CD4-positive, alpha-beta T cell treated with Interleukin-15 for 1 hour (primary cell): ENCODE data around the gene AGMO.

Experiments
- DNase-seq: peaks from one replicate; pipeline ENCODE4 v3.0.0-alpha.2; 2020

AGMO gene

DNA sequence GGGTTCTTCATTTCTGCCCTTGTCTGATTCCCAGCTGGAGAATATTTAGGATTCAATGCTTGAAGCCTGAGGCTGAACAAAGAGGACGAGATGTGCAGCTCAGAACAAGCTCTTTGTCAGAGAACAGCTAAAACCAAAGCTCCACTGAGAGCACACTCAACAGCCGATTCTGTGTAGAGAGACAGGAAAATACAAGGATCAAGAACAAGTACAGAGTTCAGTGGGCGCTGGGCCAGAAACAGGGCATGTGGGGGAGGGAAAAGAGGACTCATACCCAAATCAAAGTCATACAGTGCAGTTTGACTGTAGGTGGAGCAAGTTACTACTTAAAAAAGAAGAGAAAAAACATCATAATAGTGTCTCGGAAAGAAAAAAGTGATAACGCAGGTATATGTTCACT is at the start of gene AGMO:
TSS of gene AGMO (minus strand) at position 181 of the 400 bp plus-strand sequence.
- no peak for DNase-seq

DNA sequence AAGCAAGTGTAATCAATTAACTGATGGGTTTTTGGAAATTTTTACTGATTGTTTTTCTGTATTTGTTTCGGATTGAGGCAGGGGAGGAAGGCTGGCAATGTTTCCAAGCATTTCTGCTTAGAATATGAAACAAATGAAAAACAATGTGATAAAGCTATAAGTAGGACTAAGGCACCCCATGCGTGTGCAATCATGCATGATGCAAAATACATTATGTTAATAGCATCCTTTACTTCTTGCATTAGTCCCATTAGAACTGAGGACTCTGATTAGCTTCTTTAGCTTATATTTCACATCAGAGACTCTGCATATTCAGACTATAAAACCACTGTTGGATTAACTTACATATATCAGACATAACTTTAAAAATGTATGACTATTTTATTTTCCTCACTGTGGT is 48.7 kb upstream of the AGMO start:
- no peak for DNase-seq

DNA sequence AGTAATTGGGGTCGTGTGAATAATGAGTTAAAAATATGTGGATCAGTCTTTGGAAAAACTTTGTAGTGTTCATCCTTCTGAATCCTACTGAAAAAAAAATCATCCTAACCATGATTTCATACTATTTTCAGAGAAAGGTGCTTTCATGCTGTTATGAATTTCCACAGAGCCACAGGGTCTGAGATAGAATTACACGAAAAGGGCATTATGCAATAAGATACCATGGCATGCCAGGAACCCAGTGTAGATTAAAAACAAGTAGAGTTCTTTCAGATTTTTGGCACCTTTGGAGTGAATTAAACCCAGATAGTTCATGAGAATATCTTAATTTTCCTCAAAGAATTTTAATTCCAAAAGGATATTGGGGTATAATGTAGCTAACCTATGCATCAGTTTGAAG is 47.5 kb upstream of the AGMO start:
- no peak for DNase-seq

DNA sequence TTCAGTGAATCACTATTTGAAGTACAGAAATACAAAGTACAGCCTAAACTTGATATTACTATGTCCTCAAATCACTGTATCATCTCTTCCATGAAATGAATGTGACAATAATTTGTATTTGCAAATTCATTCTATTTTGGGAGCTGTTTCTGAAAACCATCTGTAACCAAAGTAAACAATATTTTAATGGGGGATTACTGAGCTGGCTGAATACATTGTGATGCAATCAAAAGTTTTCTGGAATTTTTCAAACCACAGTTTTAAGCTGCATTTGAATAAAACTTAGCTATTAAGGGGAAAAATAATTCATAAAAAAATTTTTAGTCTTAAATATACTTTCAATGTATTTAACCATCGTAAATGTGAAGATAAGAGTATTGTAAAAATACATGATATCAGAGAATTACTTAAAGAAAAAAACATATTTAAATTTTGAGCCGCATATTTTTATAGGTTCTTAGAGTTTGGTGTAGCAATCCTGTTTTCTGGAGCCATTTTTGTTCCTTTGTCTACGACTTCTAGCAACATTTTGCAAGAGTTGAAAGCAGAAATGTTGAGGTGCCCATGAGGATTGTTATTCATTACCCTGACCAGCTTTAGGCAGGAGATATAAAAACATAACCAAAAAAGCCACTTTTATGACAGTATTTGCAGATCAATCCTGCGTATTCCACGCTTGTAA is 45.9 kb upstream of the AGMO start:
- no peak for DNase-seq

DNA sequence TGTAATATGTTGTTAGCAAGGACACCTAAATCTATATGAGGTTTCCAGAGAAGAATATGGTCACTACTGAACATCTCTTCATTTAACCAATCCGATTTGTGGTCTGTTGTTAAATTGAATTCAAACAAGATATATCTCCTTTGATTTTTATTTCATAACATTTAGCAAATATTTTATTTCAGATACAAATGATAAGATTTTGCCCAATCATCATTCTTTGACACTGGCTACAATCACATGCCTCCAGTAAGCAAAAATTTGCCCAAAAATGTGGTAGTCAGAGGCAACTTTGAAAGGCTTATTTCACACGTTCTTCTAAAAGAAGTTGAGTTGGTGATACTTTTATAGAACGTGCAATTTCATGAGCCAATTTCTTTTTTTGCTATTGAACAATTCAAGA is 44.7 kb upstream of the AGMO start:
- DNase-seq, result no peak

DNA sequence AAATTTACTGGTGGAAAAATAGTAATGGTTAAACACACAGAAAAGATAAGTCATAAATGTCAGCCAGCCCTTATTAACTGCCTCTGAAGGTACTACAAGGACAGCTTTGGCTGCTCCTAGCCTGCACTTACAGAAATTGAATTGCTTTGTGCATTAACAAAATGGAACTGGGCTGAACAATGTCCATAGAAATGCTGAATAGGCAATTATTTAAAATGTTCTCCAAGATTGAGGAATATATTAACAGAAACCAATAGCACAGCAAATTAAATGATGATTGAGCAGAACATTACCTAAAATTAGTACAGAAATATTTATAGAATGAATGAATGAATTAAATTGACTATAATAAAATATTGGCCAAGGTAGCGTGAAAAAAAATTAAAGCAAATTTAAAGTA is 42.4 kb upstream of the AGMO start:
- DNase-seq, result no peak

DNA sequence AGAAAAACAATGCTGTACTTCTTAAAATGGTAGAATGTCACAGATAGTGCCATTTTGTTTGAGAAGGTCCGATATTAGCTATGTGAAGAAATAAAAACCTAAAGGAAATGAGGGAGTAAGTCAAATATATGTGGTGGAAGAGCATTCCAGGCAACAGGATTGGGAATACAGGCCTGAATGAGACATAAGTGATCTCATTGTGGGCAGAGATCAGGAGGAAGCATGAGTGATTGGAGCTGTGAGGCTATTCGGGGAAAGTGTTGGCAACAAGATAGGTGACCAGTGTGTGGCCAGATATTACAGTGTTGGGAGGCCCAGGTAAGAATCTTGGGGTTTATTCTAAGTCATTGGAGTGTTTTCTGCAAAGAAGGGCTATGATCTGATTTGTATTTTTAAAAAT is 41.3 kb upstream of the AGMO start:
- no peak for DNase-seq

DNA sequence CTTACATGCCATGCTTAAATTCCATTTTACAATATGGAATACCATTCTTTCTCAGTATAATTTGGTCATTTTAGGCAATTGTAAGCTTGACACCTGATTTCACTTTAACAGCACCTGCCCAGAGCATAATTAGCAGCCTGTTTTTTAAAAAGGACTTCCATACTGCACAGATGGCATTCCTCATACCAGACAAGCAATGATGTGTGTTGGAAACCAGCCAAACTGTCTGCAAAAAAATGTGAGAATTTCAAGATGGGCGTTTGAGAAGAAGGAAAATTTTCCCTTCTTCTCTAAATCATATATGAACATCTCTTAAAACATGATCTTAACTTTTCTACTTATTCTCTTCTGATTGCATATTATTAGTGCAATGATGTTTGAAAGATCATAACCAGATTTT is 40.4 kb upstream of the AGMO start:
- DNase-seq, result no peak

DNA sequence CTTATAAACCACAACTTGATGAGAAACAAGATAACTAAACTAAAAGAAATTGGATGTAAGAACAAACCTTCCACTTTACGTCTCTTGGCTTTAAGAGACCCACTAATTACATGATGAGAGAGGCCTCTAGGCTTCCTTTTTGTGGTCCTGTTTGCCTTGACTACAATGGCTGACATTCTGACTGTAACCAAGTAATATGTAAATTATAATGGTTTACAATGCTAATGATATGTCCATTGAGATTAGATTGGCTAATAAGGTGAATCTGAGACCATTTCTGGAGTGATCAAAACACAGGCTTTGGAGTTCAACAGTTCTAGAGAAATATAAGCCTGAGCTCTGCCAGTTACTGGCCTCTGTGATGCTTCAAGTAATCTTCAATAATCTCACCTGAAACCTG is 39.4 kb upstream of the AGMO start:
- no peak for DNase-seq

DNA sequence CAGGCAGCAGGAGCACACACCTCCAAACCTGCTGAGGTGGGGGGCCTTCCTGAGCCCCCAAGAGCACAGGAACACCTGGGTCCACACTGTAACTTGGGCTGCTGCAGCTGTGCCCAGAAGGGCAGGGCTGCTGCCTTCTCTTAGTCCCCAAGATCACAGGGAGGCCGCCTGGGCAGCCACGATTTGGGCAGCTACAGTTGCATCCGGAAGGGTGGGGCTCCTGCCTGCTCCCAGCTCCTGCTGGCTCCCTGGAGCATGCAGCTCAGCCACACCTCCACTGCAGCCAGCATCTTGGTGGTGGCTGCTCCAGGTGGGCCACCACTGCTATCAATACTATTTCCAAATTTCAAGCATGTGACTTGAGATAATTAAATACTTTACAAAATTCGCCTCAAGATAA is 38.5 kb upstream of the AGMO start:
- no peak for DNase-seq

DNA sequence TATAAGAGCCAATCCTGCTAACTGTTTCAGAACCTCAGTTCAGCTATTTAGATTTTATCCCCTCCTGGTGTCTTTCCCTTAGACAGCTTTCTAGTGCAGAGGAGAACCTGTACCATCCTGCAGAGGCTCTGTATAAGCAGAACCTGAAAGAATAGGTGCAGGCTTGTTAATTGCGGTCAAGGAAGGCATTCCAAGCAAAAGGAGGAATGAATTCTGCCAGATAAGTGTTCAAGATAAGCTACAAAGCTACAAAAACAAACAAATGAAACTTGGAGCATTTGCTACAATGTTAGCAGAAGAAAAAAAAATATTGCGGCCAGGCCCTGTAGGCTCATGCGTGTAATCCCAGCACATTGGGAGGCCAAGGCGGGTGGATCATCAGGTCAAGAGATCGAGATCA is 32.6 kb upstream of the AGMO start:
- DNase-seq, result no peak

DNA sequence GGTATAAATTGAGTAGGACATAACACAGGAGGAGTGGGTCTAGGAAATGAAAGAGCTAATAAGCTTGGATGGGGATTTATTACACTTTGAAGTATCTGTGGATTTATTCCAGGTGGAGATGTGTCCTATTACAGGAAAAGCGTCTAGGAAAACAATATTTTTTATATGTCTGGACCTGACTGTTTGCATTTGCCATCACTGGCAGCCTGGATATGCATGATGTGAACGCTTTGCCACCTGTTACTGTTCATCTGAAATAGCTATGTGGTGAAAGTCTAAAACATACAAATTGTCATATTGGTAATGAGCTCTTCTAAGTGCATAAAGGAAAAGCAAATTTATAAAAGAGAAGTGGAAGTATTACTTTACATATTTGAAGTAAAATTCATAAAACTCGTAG is 31.6 kb upstream of the AGMO start:
- DNase-seq, result no peak

DNA sequence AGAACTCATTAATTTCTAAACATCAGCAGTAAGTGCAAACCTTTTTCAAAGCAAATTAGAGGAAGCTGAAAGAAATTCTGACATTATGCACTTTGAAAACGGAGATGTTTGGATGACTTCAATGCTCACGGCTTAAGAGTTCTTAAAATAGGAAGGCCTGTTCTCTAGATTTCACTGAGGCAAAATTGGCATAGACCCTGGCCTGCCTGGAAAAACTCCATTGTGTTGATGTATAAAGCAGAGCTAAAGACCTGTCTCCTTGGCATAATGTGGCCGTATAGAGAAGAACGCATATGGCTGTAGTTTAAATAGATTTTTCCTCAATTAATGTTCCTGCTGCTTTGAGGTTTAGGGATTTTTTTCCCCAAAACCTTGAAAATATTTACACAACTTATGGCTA is 24.5 kb upstream of the AGMO start:
- DNase-seq, result no peak

DNA sequence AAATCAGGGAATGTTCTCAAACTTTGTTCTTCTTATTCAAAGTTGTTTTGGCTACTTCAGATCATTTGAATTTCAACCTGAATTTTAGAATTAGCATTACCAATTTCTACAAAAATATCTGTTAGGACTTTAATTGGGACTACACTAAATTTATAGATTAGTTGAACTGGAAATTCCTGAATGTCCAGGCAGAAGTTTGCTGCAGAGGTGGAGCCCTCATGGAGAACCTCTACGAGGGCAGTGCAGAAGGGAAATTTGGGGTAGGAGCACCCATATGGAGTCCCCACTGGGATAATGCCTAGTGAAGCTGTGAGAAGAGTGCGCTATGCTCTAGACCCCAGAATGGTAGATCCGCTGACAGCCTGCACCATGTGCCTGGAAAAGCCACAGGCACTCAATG is 22.8 kb upstream of the AGMO start:
- no peak for DNase-seq

DNA sequence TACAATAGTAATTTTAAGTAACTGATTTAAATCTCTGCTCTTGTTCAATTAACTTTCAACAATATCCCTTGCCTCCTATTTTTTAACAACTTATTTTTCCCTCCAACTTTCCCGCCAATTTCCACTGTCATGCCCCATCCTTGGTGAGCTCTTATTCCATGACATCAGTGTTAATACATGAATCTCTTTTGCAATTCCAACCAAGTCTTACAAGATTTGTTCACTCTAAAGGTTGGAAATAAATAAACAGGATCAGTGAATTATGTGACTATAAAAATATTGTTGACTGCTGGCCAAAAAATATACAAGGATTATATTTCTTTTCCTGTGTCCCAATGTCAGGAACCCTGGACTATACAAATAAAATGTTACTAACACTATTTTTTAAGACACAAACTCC is 21.0 kb upstream of the AGMO start:
- no peak for DNase-seq

DNA sequence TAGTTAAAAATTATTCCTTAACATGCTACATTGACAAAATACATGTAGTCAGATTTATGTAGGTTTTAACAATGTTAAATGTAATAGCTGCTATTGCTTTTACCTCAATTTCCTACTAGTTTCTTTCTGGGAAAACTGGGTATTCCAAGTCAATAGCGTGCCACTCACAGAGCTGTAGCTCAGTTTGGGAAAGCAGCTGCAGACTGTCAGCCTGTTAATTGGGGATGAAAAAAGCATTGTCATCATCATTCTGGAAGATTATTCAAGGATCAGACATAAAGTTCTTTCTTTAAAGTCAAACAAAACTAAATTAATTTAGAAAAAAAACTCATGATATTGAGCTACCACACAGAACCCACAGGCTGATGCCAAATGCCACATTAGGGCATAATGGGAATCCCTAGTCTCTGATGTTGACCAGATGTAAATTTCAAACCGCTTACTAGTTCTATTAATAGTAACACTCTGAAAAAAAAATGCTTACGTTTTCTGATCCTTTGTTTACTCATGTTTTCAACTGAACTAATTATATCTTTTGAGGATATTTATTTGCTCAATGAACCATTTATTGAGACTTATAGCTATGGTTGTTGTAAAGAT is 19.6 kb upstream of the AGMO start:
- no peak for DNase-seq

DNA sequence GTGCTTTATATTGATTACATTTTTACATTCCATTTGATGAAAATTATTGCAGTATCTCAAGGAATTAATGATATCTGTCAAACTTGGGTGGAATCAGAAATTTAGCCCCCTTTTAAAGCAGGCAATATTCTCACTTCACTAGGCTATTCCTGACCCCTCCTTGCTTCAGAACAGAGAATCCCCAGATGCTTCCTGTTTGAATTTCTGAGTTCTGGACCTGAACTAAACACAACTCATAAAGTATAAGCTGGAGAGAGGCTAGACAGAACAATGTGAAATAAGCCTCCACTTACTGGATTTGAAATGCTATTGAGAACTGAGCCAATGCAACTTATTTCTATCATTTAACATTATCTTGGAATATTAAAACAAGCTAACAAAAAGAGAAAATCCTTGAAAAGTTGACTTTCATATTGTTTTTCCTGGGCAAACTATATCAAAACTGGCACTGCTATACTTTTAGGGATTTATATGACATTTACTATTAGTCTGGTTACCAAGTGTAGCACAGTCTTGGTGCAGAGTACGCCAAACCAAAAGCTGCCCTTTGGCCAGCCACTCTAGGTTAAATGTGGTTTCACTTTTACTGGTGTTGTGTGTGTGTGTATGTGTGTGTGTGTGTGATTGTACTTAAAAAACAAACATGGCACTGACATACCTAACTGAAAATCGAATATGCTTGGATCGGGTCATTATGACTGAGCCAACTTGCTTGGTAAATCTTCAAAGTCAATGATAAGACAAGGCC is 19.0 kb upstream of the AGMO start:
- no peak for DNase-seq

DNA sequence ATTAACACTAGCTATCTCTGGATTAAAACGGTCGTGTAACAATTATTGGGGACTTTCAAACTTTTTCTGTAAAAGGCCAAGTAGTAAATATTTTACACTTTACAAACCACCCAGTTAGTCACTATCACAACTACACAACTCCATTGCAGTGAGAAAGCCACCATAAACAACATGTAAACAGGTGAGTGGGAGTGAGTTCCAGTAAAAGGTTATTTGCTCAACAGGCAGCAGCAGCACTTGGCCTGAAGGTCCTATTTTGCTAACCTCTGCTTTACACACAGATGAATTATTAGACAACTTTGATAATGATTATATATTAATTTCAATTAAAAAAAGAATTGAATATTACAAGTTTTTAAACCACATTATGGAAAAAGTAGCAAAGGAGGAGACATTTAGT is 15.8 kb upstream of the AGMO start:
- no peak for DNase-seq

DNA sequence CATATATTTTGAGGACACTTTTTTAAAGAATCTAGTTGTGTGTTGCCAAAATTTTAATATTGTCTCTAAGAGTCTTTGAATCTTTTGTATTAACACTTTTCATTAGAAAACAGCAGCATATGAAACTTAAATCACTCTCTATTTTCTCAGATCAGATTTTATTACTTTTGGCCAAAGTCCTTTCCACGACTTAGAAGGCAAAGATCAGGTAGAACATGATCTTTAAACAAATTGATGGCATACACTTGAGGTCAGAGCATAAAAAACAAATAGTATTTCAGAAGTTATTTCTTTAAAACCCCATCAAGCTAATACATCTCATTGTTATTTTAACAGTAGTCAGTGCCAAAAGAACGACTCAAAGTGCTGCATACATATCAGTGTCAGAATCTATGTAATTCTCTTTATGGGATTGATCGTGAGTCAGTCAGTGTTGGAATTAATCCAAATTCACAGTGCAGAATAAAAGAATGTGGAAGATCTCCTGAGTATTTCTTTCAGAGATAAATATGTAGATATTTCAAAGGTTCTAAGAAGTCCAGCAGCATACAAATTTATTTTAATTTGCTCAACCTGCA is 9.6 kb upstream of the AGMO start:
- no peak for DNase-seq

DNA sequence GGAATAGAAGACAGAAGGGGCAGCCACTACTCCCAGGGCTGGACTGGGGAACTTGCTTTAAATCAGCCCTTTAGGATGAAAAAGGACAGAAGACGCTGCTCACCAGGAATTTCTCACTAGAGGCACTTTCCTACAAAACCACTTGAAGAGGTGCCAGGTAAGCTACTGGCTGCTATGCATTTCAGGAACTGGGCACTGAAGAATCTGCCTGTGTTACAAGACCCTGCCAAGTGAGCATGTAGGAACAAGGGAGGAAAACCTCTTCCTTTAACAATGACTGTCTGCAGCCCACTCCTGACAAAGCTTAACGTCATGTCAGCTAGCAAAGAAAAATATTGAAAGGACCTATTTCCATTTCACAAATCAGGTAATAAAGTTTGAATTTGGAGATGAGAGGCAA is 5.8 kb upstream of the AGMO start:
- DNase-seq, result no peak

DNA sequence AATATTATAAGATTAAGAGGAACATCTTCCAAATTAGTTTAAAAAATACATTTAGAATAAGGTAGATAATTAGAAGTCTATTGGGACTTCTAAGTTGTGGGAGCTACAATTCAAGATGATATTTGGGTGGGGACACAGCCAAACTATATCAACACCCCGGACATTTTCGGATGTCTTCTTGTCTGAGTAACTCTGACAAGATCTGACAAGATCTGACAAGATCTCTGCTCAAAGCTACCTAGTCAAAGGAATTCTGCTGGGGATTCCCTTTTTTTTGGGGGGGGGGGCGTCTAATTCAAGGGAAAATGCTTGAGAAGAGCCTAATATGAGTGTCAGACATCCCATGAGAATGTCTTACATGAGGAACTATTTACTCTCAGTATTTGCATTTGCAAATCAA is 5.2 kb upstream of the AGMO start:
- no peak for DNase-seq

DNA sequence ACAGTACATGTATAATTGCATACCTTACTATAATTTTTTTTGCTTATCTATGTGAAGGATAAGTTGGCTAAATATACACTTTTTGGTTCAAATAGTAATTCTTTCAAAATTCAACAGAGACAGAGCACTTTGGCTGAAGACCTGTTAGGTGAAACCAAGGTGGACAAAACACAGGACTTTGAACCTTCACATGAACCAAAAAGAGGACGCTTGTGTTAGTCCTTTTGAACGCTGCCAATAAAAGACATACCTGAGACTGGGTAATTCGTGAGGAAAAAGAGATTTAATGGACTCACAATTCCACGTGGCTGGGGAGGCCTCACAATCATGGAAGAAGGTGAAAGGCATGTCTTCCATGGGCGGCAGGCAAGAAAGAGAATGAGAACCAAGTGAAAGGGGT is 4.7 kb upstream of the AGMO start:
- DNase-seq, result no peak

DNA sequence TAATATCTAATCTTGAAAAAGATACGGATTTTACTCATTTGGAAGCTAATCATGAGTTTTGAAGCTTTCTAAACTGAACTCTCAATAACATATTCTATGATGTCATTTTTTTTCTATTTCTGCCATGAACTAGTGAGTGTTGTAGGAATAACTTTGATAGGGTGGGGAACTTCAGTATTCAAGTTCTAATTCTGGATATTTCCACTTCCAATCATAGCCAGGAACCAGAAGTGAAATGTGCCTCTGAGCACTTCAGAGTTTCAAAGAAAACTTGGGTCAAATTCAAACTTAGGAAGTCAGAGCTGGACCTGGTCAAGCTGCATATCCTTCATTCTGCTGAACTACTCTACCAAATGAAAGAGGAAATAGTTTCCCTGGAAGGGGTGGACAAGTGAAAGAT is 847 bp downstream of the AGMO start:
- DNase-seq, result no peak

DNA sequence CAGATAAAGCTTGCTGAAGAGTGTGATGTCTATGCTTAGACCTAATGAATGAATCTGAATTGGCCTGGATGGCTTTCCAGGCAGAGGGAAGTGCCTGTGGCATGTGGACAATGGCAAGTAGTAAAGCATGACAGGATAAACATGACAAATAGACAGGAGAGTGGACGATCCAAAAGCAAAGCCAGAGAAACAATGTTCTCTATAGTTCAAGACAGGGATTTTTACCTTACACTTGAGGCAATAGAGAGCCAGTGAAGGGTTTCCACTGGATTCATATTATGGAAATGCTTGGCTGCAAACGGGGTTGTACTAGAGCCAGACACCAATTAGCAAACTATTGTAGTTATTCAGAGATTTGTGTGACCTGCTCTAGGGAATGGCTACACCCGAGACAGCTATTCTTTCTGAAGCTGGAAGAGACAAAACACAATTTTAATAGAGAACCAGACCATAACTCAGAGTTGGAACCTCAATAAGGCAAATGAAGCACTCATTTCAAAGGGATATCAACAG is 2.3 kb downstream of the AGMO start:
- DNase-seq, result no peak
